ENCODE results near the gene SPATA1.
A peak's percentile ranks its signal among the peaks of the same experiment; 100 is the strongest.

Gene SPATA1

DNA sequence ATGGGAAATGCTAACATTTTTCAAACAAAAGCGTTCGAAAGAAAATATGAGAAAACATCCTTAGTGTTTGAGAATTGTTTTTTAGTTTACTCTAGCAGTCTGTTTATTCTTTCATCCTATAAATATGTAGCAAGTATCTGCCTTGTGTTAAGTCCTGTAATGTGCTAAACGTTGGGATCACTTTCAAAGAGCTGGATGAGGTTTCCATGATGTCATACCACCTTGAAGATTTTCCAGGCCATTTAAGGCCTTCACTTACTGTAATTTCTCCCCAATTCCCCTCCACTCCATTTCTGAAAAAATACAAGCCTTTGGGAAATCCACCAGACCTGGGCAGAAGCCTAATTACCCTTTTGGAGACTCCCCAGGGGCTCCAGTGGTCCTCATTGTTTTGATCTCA is 92.2 kb downstream of the SPATA1 start:
- no peak for DNase-seq

DNA sequence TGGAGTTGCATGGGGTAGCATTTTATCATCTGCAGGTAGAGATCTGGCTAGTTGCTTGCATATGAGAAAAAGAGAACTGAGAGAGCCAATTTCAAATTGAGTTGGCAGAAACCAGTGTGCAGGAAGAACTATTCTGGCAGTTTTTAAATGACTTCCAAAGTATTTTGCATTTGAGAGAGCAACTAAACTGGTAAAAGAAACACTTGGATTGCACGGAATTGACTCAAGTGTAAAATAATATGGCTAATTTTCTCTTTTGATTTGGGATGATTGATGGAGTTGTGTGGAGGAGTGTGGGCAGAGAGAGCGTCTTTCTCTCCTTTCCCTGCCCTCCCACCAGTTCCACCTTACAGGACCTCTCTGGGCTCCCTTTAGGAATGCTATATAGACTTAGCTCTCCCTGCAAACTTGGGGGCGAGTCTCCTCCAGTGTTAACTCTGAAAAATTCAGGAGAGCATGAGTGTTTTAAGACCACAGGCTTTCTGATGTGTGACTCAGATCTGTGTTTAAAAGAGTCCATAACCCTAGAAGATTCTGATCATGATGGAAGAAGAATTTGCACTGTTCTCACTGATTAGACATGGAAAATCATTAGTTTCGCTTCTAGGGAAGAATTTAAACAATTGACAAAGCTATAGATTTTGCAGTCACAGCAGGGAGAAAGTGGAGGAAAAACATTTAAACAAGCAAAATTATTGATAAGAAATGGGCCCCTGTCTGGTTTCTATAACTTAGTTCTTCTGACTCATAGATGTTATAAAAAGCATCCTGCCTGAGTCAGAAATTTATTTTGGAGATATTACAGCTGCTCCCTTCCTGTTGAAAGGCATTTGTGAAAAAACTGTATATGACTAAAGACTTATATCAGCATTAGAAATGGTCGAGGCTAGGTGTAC is 92.9 kb downstream of the SPATA1 start:
- peak in 2 of 3 donors; percentile 19 to 28 for DNase-seq

DNA sequence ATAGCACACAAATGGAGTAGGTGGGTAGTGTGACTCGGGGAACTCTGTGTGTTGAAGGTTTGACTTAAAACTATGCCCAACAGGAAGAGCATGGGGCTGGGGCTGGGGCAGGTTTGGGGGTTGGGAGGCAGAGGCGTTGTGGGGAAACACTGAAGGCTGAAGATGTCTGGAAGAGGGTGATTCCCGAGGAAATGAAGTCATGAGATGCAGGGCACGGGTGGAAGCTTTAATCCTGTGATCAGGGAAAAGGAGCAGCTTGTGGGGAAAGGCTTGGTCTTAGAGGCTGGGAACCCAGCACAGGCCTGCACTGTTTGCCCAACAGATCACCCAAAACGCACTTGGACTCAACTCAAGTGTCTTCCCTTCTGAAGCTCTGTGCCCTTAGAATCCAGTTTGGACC is 94.6 kb downstream of the SPATA1 start:
- peak; percentile 6 to 22 (median 20) for DNase-seq

GRCh38 chr1:84603223-84603622 is 97.0 kb downstream of the SPATA1 start:
- no peak for DNase-seq

GRCh38 chr1:84603941-84604830 is 98.0 kb downstream of the SPATA1 start:
- no peak for DNase-seq

DNA sequence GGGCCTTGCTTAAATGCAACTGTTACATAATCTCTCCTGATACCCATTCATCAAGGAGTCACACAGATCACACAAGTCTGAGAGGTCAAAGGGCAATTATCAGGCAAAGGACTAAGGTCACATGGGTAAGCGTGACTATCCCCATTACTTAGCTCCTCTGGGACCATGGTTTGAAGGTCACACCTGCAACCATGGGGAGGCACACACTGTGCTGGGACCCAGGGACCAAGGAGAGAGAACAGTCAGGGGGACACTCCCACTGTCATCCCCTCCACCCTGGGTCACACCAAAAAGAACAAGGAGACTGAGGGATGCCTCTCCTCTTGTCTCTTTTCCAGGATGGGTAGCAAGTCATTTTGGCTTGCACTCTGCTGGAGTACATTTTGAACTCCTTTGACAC is 99.0 kb downstream of the SPATA1 start:
- no peak for DNase-seq

DNA sequence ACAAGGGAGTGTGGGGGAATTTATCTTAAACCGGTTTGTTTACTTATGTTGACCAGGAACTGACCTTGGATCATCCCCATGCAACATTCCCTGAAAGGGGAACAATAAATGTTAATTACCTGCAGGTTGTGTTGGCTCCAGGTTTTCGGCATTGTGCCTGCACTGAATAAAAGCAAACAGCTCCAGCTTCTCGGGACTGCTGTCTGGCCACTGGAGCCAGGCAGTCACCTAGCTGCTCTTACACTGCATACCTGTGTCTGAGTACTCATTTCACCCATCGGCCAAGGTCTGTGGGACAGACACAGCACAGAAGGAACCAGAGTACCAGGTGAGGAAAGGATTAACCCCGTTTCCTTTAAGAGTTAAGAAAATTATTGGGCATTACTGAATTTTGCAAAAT is 100.8 kb downstream of the SPATA1 start:
- DNase-seq, result no peak

- no peak for DNase-seq
Observed at GRCh38 chr1:84611091-84611490, 104.9 kb downstream of the SPATA1 start.

- no peak for DNase-seq
Observed at GRCh38 chr1:84611796-84612195, 105.6 kb downstream of the SPATA1 start.

GRCh38 chr1:84613026-84613425 is 106.8 kb downstream of the SPATA1 start:
- no peak for DNase-seq

GRCh38 chr1:84613887-84614286 is 107.7 kb downstream of the SPATA1 start:
- no peak for DNase-seq

- DNase-seq, result peak; percentile 27 to 52 (median 43)
Observed at GRCh38 chr1:84615790-84616189, 109.6 kb downstream of the SPATA1 start.
